Fibroblast of skin of right biceps (primary cell): ENCODE measurements around the gene LFNG.
"Not testable (repeated sequence)": the region's sequence is repeated elsewhere in the genome, so short reads cannot be mapped to it uniquely, and the experiment has no call there.

Experiments
- DNase-seq: peaks from one replicate; pipeline ENCODE4 v3.0.0-alpha.2; 2013

Gene LFNG

GRCh38 chr7:2531796-2532110 lies 12.2 kb downstream of the LFNG start:
- DNase-seq = not testable (repeated sequence)

- not testable (repeated sequence) for DNase-seq
Measured at GRCh38 chr7:2532199-2532772, 12.7 kb downstream of the LFNG start.

- DNase-seq = not testable (repeated sequence)
Measured at GRCh38 chr7:2532816-2533215, 13.2 kb downstream of the LFNG start.

DNA sequence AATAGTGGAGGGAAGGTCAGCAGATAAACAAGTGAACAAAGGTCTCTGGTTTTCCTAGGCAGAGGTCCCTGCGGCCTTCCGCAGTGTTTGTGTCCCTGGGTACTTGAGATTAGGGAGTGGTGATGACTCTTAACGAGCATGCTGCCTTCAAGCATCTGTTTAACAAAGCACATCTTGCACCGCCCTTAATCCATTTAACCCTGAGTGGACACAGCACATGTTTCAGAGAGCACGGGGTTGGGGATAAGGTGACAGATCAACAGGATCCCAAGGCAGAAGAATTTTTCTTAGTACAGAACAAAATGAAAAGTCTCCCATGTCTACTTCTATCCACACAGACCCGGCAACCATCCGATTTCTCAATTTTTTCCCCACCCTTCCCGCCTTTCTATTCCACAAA lies 14.0 kb downstream of the LFNG start:
- not testable (repeated sequence) for DNase-seq

DNA sequence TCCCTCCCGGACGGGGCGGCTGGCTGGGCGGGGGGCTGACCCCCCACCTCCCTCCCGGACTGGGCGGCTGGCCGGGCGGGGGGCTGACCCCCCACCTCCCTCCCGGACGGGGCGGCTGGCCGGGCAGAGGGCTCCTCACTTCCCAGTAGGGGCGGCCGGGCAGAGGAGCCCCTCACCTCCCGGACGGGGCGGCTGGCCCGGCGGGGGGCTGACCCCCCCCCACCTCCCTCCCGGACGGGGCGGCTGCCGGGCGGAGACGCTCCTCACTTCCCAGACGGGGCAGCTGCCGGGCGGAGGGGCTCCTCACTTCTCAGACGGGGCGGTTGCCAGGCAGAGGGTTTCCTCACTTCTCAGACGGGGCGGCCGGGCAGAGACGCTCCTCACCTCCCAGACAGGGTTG lies 14.6 kb downstream of the LFNG start:
- DNase-seq = not testable (repeated sequence)

- not testable (repeated sequence) for DNase-seq
Measured at GRCh38 chr7:2535872-2536627, 16.5 kb downstream of the LFNG start.

DNA sequence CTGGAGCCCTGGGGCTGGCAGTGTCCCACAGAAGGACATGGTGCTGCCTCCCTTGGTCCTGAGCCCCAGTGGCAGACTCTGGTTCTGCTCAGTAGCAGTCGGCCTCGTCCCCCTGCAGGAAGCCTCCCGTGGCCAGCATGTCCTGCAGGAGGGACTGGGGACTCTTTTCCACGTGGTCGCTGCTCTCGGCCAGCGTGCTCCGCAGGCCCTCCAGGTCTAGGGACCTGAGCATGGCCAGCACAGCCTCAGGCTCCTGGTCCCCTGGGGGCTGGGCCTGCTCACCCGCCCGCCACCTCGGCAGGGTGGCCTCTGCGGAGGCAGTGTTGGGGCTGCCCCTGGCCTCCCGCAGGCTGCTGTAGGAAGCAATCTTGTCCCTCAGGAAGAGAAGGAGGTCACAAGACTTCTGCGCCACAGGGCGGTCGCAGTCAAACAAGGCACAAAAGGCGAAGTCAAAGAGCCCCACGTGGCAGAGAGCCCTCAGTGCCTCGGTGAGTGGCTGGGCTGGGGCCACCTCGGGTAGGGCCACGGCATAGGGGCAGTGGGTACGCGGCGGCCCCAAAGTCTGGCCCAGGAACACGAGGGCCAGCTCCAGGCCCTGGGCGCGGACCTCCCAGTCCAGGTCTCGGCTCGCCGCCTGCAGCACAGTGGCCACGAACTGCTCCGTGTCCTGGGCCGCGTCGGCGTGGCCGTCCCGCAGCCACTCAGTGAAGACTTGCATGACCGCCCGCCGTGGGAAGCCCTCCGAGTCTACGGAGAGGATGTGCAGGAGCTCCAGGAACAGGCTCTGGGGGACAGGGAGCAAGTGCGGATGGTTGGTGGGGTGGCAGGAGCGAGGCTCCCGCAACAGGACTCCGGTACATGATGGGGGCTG lies 18.6 kb downstream of the LFNG start:
- DNase-seq = no peak

DNA sequence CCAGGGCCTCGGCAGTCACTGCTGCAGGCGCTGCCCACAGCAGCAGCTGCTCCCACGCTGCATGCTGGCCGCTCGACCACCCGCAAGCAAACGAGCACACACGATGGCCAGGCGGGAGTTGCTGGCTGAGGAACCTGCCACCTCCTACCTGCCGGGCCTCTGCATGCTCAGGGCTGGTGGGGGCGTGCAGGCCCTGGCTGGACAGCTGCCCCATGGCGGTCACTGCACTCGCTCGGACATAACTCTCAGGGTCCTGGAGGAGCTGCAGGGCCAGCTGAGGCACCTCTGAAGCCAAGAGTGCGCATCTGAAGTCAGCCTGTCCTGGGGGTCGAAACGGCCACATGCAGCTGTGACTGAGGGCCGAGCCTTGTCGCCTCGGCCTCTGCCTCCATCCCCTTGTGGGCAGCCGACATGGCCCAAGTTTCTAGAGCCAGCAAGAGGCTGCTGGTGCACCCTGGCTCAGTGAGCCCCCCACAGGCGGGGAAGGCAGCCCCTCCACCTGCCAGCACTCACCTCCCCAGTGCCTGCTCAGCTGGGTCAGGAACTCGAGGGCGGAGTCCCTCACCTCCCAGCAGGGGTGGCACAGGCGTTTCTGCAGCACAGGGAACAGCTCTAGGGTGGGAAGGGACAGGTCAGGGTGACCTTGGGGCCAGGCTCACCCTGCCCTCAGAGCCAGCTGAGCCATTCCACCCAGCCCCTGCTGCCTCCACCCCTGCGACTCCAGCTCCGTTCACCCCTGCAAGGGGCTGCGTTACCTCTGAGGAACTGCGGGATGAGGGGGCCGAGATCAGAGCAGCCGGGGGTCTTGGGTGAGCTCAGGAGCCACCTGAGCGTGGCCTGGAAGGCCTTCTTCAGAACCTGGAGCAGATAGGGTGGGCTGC lies 19.7 kb downstream of the LFNG start:
- no peak for DNase-seq

- DNase-seq = no peak
Measured at GRCh38 chr7:2540133-2540532, 20.6 kb downstream of the LFNG start.

DNA sequence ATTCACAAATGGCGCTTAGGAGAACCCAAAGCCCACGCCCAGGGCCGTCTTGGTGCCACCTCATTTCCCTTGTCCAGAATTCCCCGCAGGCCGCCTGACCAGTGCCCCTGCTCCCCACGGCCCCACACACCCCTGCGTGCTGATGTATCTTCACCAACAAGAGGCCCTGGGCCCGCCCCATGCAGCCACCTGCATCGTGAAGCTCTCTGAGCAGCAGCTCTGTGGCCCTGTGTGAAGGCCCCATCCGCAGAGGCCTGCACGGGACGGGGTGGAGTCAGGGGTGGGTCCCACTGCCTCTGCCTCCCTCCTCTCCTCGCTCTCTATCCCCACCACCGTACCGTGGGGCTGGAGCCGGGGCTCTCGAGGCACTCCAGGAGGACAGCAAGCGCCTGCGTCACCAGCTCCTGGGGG lies 21.1 kb downstream of the LFNG start:
- no peak for DNase-seq

- DNase-seq = no peak
Measured at GRCh38 chr7:2541291-2542010, 21.9 kb downstream of the LFNG start.

DNA sequence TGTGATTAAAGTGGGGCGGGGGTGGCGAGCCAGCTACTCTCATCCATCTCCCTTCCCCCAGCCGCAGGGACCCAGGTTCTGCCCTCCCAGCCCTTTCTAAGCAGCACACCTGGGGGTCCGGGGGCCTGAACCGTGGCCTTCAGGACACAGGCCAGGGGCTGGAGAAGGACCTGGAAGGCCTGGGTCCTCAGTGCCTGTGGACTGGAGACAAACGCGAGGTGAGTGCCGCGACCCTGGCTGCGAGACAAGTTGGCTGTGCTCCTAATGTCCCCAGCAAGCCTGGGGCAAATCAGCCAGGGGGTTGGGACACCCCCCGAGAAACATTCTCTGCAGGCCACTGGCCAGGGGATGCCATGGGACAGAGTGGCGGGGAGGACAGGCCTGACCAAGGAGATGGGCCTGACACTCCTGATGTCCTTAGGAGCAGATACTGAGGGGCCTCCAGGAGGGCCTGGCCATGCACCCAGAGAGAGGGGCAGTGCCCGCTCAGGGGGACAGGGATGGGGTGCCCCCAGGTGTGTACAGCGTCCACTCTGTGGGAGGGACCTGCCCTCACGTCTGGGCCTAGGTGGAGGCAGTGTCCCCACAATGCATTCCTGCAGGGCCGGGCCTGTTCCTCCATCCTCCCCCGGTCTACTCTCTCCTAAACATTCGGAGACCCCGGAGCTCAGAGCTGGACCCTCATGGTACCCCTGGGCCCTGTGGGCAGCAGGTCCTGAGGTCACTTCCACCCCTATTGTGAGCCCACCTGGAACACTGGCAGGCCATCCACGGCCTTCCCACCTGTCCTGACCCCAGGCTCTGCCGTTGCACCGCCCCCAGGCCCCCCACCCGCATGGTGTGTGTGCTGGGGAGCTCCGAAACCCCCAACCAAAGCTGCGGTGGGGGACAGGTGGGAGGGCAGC lies 22.7 kb downstream of the LFNG start:
- no peak for DNase-seq

DNA sequence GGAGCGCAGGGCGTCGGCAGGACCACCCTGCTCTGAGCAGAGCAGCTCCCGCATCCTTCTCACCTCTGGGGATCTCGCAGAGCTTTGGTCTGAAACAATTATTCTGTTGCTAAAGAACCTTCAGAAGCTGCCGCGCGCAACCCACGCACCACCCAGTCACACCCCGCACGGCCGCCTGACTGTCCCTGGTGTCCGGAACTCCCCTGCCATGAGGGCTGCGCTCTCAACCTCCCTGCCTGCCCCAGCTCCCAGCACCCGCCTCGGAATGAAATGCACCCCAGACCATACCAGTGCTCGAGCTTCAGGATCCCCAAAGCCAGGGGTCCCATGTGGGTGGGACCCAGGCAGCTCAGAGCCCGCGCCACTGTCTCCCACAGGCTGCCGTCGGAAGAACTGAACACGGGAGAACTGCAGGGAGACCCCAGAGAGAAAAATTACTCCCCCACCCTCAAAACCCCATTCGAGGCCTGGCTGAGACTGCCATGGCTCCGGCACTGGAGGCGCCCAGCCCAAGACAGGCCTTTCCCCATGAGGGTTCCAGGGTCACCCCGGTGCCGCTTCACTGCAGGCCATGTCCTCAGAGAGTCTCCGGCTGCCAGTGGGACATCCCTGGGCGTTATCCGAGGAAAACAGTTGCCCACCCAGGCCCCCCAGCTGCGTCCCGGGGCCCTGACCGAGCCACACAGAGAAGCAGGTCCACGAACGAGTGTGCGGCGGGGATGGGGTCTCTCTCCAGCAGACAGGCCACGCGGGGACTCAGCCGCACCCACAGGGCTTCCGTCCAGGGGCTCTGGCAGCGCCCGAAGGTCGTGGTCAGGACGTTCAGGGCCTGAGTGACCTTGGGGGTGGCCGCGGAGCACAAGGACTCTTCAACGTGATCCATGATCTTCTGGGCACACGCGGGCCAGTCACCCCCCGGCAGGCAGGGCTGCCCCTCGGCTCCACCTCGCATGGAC lies 23.6 kb downstream of the LFNG start:
- DNase-seq = no peak

- no peak for DNase-seq
Measured at GRCh38 chr7:2544541-2545188, 25.1 kb downstream of the LFNG start.

DNA sequence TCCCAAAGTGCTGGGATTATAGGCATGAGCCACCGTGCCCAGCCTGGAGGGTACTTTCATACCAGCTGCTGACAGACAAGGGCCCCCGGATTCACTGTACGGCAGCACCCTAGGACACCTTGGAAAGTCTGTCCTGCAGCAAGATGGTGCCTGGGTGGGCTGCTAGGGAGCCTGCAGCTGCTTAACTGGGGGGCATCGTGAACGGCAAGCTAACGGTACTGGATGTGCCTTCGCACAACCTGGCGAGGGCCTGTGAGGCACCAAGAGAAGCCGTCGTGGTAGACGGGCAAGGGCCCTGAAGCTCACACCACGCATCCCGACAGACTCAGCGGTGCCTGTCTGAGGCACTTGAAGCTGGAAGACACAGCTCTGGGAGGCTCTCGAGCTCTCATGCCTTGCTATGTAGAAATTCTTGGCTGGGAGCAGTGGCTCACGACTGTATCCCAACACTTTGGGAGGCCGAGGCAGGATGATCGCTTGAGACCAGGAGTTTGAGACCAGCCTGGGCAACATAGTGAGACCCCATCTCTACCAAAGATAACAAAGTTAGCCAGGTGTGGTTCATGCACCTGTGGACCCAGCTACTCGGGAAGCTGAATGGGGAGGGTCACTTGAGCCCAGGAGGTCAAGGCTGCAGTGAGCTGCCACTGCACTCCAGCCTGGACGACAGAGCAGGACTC lies 26.3 kb downstream of the LFNG start:
- no peak for DNase-seq

- DNase-seq = no peak
Measured at GRCh38 chr7:2546776-2547586, 27.4 kb downstream of the LFNG start.

GRCh38 chr7:2551418-2551817 lies 31.8 kb downstream of the LFNG start:
- no peak for DNase-seq

DNA sequence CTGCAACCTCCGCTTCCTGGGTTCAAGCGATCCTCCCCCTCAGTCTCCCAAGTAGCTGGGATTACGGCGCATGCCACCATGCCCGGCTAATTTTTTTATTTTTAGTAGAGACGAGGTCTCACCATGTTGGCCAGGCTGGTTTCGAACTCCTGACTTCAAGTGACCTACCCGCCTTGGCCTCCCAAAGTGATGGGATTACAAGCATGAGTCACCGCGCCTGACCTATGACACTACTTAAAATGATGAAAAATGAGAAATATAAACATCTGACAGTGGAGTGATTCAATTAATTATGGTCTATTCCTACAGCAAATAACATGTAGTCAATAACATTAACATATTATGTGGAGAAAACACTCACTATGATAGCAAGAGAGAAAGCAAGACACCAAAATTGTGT lies 33.5 kb downstream of the LFNG start:
- DNase-seq = no peak
